CD4-positive, alpha-beta memory T cell (primary cell): ENCODE measurements around the gene FOXJ3. TPM values are rescaled to one million over a fixed set of nuclear protein-coding genes. Genes with fewer than 3 reads are reported as not detected.
A peak's percentile ranks its signal among the peaks of the same experiment; 100 is the strongest.

ENCODE experiments used
- CTCF ChIA-PET: fragments of 350-600 bp; sonication (Branson Sonifier 250); formaldehyde crosslinking; loops from one replicate; lab custom pipeline; 2021; ENCODE audit warnings: inconsistent platforms; ENCODE audit not compliant: partially characterized antibody; lab: Charles Lee
- POLR2A ChIA-PET: fragments of 350-600 bp; sonication (Branson Sonifier 250); formaldehyde crosslinking; loops from one replicate; lab custom pipeline; 2021; ENCODE audit not compliant: partially characterized antibody; lab: Charles Lee
- DNase-seq, 5 donors: peaks; one replicate each; pipeline versions ENCODE4 v3.0.0 to v3.0.0-alpha.2; 2020 to 2022; ENCODE audit warnings: mixed read lengths in 1 of 5
- H3K27ac ChIP-seq: one replicate; pipeline ENCODE4 v1.7.0; 2013; ENCODE audit warnings: low read depth, low read length
- H3K27me3 ChIP-seq: 2 replicates; pipeline ENCODE4 v1.7.0; 2013; ENCODE audit warnings: mild to moderate bottlenecking, low read length, moderate library complexity; ENCODE audit not compliant: insufficient read depth
- H3K36me3 ChIP-seq: 2 replicates; pipeline ENCODE4 v1.7.0; 2013; ENCODE audit warnings: mild to moderate bottlenecking, low read length, moderate library complexity; ENCODE audit not compliant: insufficient read depth
- H3K4me1 ChIP-seq: 2 replicates; pipeline ENCODE4 v1.7.0; 2013; ENCODE audit warnings: mild to moderate bottlenecking, low read length, moderate library complexity; ENCODE audit not compliant: insufficient read depth
- H3K4me3 ChIP-seq, 2 donors: one replicate each; pipeline ENCODE4 v1.7.0; 2013; ENCODE audit warnings: low read length in 2 of 2, mild to moderate bottlenecking in 1 of 2
- H3K9me3 ChIP-seq, 2 donors: one replicate each; pipeline ENCODE4 v1.7.0; 2013; ENCODE audit warnings: low read length in 2 of 2, control low read depth in 1 of 2; ENCODE audit not compliant: control insufficient read depth in 1 of 2
- H3K27ac Mint-ChIP-seq, 7 donors: one replicate each; pipeline ENCODE4 v1.8.0; 2020 to 2021; ENCODE audit warnings: mixed read lengths in 7 of 7, mild to moderate bottlenecking in 6 of 7, inconsistent platforms in 3 of 7, moderate library complexity in 3 of 7
- H3K27me3 Mint-ChIP-seq, 2 donors: one replicate each; pipeline ENCODE4 v1.8.0; 2020 to 2021; ENCODE audit warnings: mixed read lengths in 2 of 2
- H3K36me3 Mint-ChIP-seq, 2 donors: one replicate each; pipeline ENCODE4 v1.8.0; 2020 to 2021; ENCODE audit warnings: mixed read lengths in 2 of 2, inconsistent platforms in 1 of 2, mild to moderate bottlenecking in 1 of 2
- H3K4me1 Mint-ChIP-seq, 4 donors: one replicate each; pipeline ENCODE4 v1.8.0; 2020 to 2021; ENCODE audit warnings: mixed read lengths in 4 of 4, mild to moderate bottlenecking in 1 of 4
- H3K4me3 Mint-ChIP-seq, 8 donors: one replicate each; pipeline ENCODE4 v1.8.0; 2020 to 2021; ENCODE audit warnings: mixed read lengths in 8 of 8, mild to moderate bottlenecking in 7 of 8, moderate library complexity in 6 of 8, inconsistent platforms in 3 of 8
- H3K9me3 Mint-ChIP-seq, 8 donors: one replicate each; pipeline ENCODE4 v1.8.0; 2020 to 2021; ENCODE audit warnings: mixed read lengths in 8 of 8, mild to moderate bottlenecking in 5 of 8, inconsistent platforms in 3 of 8, moderate library complexity in 1 of 8
- intact Hi-C: fragments of 100-400 bp; cut with micrococcal nuclease; formaldehyde crosslinking; loops from one replicate; pipeline ENCODE4 v1.15.1; 2023
- polyA plus RNA-seq, 2 donors: library from polyadenylated mRNA; unstranded; fragments of 300-500 nt; fragmentation: Illumina TruSeq; gene quantifications; one replicate each; pipeline ENCODE4 v1.2.3, GENCODE V29; 2021
- total RNA-seq, 2 experiments: library from RNA; stranded (reverse); gene quantifications; one replicate each; pipeline ENCODE4 v1.2.3, GENCODE V29; 2021

The FOXJ3 gene
- total and polyA plus RNA-seq, 4 experiments from 2014 or later: 23.7 to 102 (median 72.0) TPM

DNA sequence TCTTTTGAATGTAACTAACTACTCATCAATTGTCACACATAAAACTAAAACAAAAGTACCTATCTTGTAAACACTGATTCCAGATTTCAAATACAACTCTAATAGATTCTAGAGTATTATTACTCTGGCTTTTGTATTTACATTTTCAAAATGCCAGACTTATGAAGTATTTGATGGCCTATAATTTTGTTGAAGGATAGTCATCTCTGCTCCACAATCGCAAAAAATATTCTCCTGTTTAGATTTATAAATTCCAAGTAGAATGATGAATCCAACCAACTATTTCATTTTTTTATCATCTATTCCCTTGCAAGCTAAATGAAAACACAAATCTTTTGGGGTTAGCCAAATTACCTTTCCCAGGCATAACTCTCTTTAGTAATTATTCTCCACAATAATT lies 95.5 kb downstream of the FOXJ3 start:
- ChIA-PET POLR2A (no interaction called here), CTCF (no interaction called here)
- DNase-seq: no peak
- H3K27me3 Mint-ChIP-seq: no peaks in the 10 kb centered on the region
- Histone ChIP-seq H3K27ac (no peak overlapping the region), H3K4me3 (no peak overlapping the region), H3K4me1 (no peaks in the 10 kb centered on the region), H3K9me3 (no peaks in the 10 kb centered on the region), H3K36me3 (no peaks in the 10 kb centered on the region), H3K27me3 (no peaks in the 10 kb centered on the region)
- peaks cover 29 to 53% (median 42%) of the 10 kb centered on the region in 4 donors for H3K4me1 Mint-ChIP-seq
- no peak overlapping the region for H3K27ac Mint-ChIP-seq
- intact Hi-C loops: no loop called here
- H3K9me3 Mint-ChIP-seq: peaks cover 0 to 25% (median 6%) of the 10 kb centered on the region in 8 donors
- no peak overlapping the region for H3K4me3 Mint-ChIP-seq
- H3K36me3 Mint-ChIP-seq: peaks cover 45 to 64% of the 10 kb centered on the region in 2 donors

DNA sequence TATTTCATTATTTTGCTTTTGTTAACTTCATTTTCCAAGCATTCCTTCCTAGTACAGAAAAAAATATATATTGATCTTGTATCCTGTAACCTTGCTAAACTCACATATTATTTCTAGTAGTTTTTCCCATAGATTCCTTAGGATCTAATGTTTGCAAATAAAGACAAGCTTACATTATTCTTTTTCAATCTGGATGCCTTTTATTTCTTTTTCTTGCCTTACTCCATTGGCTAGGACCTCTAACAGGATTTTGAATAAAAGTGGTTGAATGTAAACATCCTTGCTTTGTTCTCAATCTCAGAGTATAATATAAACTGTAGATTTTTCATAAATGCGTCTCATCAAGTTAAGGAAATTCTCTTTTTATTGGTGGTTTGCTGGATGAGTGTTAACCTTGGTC lies 96.0 kb downstream of the FOXJ3 start:
- peaks cover 40 to 61% of the 10 kb centered on the region in 2 donors for H3K36me3 Mint-ChIP-seq
- Histone ChIP-seq H3K27me3 (no peaks in the 10 kb centered on the region), H3K9me3 (no peaks in the 10 kb centered on the region), H3K4me1 (no peaks in the 10 kb centered on the region), H3K36me3 (no peaks in the 10 kb centered on the region), H3K4me3 (no peak overlapping the region), H3K27ac (no peak overlapping the region)
- intact Hi-C loops: no loop called here
- H3K4me1 Mint-ChIP-seq: peaks cover 25 to 52% (median 39%) of the 10 kb centered on the region in 4 donors
- H3K27ac Mint-ChIP-seq: no peak overlapping the region
- H3K4me3 Mint-ChIP-seq: no peak overlapping the region
- ChIA-PET CTCF (no interaction called here), POLR2A (no interaction called here)
- no peaks in the 10 kb centered on the region for H3K27me3 Mint-ChIP-seq
- H3K9me3 Mint-ChIP-seq: peaks cover 0 to 23% (median 6%) of the 10 kb centered on the region in 8 donors
- no peak for DNase-seq

DNA sequence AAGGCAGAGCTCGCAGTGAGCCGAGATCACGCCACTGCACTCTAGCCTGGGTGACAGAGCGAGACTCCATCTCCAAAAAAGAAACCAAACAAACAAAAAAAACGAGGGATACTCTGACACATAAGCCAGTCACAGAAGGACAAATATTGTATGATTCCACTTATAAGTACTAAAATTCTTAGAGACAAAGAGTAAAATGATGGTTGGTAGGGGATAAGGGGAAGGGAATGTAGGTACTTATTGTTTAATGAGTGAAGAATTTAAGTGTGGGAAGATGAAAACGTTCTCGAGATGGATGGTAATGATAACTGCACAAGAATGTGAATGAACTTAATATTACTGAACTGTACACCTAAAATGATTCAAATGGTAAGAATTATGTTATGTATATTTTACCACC lies 103.8 kb downstream of the FOXJ3 start:
- DNase-seq: no peak
- Mint-ChIP-seq H3K4me3 (no peak overlapping the region), H3K27me3 (no peaks in the 10 kb centered on the region), H3K9me3 (peaks cover 0 to 6% (median under 1%) of the 10 kb centered on the region in 8 donors), H3K4me1 (peaks cover 13 to 51% (median 23%) of the 10 kb centered on the region in 4 donors), H3K27ac (peak overlapping the region in 1 of 7 donors; percentile 11), H3K36me3 (peaks cover 4 to 10% of the 10 kb centered on the region in 2 donors)
- ChIA-PET CTCF (no interaction called here), POLR2A (no interaction called here)
- no peaks in the 10 kb centered on the region for H3K9me3 ChIP-seq
- intact Hi-C loops: no loop called here
- H3K27ac ChIP-seq: no peak overlapping the region
- H3K36me3 ChIP-seq: no peaks in the 10 kb centered on the region
- no peaks in the 10 kb centered on the region for H3K27me3 ChIP-seq
- H3K4me3 ChIP-seq: no peak overlapping the region
- H3K4me1 ChIP-seq: peaks cover 6% of the 10 kb centered on the region

DNA sequence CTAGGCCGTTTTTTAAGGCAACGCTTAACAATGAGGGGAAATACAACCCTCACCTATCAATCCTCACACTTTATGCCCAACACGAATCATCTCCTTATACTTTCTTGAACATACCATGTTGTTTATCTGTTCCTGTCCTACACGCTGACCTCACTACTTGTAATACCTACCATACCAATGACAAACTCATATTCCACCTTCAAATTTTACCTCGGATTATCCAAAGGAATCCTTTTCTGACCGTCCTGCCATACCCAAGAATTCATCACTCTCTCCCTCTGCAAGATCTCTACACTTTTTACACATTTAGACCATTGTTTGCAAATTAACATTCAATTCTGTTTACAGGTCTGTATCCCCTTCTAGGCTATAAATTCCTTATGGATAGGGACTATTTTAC lies 106.1 kb downstream of the FOXJ3 start:
- Histone ChIP-seq H3K27ac (no peak overlapping the region), H3K4me3 (no peak overlapping the region), H3K9me3 (no peaks in the 10 kb centered on the region), H3K36me3 (no peaks in the 10 kb centered on the region), H3K4me1 (peaks cover 6% of the 10 kb centered on the region), H3K27me3 (no peaks in the 10 kb centered on the region)
- peaks cover 0 to 3% (median 0%) of the 10 kb centered on the region in 8 donors for H3K9me3 Mint-ChIP-seq
- H3K27ac Mint-ChIP-seq: peak overlapping the region in 4 of 7 donors; percentile 1 to 28 (median 8)
- H3K36me3 Mint-ChIP-seq: peaks cover 5 to 16% of the 10 kb centered on the region in 2 donors
- no peak for DNase-seq
- no peak overlapping the region for H3K4me3 Mint-ChIP-seq
- peaks cover 15 to 39% (median 18%) of the 10 kb centered on the region in 4 donors for H3K4me1 Mint-ChIP-seq
- no peaks in the 10 kb centered on the region for H3K27me3 Mint-ChIP-seq
- CTCF ChIA-PET: no interaction called here
- intact Hi-C loops: no loop called here
- POLR2A ChIA-PET: interaction anchor here (1.1 kb wide), 1 partner anchor 35 kb away, joined by 3 read pairs; no protein-coding TSS in a partner anchor

DNA sequence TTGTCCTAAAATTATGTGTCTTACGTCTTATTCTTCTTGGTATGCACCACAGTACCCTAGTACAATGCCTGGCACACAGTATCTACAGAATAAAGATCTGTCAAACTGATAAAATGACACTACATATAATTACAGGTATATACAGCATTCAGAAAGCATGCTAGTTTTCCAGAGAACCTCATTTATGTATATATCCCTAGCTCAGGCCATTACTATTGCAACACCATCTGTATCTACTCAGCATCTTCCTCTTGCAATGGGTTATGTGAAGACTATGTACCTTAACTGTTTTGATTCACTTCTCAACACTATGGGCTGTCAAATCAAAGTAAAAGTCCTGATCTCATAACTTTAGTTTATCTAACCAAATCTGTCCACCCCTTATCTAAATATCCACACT lies 112.0 kb downstream of the FOXJ3 start:
- Histone ChIP-seq H3K27ac (no peak overlapping the region), H3K27me3 (no peaks in the 10 kb centered on the region), H3K4me3 (no peak overlapping the region), H3K9me3 (no peaks in the 10 kb centered on the region), H3K36me3 (no peaks in the 10 kb centered on the region), H3K4me1 (no peaks in the 10 kb centered on the region)
- Mint-ChIP-seq H3K36me3 (peaks cover 27 to 48% of the 10 kb centered on the region in 2 donors), H3K4me1 (peaks cover 26 to 65% (median 39%) of the 10 kb centered on the region in 4 donors), H3K9me3 (peaks cover 0 to under 1% (median 0%) of the 10 kb centered on the region in 8 donors), H3K27ac (peak overlapping the region in 1 of 7 donors; percentile 46), H3K4me3 (no peak overlapping the region), H3K27me3 (no peaks in the 10 kb centered on the region)
- ChIA-PET POLR2A (interaction anchor here (1.1 kb wide), 1 partner anchor 111 kb away, joined by 3 read pairs; no protein-coding TSS in a partner anchor), CTCF (no interaction called here)
- intact Hi-C loops: no loop called here
- no peak for DNase-seq

DNA sequence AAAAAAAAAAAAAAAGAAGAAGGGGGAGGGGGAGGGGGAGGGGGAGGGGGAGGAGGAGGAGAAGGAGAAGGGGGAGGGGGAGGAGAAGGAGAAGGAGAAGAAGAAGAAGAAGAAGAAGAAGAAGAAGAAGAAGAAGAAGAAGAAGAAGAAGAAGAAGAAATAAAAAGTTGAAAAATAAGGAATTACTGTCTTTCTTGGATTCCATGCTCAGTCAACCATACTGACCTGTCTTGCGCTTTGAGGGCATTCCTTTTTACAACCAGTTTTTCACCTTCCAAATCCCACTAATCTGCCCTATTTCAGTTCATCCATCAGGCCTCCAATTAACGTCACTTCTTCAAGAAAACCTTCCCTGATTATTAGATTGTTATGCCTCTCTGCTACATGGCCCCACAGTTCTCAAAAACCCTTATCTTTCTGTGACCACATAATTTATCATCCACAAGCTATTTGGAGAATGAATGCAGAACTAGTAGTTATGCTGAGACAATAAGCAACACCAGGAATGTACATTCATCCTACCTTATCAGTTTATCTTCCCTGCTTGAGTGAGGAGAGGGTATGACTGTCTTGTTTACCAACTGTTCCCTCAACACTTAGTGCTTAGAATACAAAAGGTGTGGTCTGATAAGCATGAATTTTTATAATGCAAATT lies 113.0 kb downstream of the FOXJ3 start:
- H3K27me3 ChIP-seq: no peaks in the 10 kb centered on the region
- no peak overlapping the region for H3K4me3 Mint-ChIP-seq
- POLR2A ChIA-PET: no interaction called here
- H3K4me3 ChIP-seq: no peak overlapping the region
- DNase-seq: no peak
- no peaks in the 10 kb centered on the region for H3K36me3 ChIP-seq
- H3K4me1 ChIP-seq: no peaks in the 10 kb centered on the region
- CTCF ChIA-PET: no interaction called here
- no peaks in the 10 kb centered on the region for H3K9me3 ChIP-seq
- intact Hi-C loops: no loop called here
- H3K4me1 Mint-ChIP-seq: peaks cover 24 to 63% (median 43%) of the 10 kb centered on the region in 4 donors
- peak overlapping the region in 2 of 7 donors; percentile 8 to 33 for H3K27ac Mint-ChIP-seq
- H3K27ac ChIP-seq: no peak overlapping the region
- H3K9me3 Mint-ChIP-seq: peaks cover 0 to 4% (median 0%) of the 10 kb centered on the region in 8 donors
- no peaks in the 10 kb centered on the region for H3K27me3 Mint-ChIP-seq
- H3K36me3 Mint-ChIP-seq: peaks cover 34 to 54% of the 10 kb centered on the region in 2 donors

DNA sequence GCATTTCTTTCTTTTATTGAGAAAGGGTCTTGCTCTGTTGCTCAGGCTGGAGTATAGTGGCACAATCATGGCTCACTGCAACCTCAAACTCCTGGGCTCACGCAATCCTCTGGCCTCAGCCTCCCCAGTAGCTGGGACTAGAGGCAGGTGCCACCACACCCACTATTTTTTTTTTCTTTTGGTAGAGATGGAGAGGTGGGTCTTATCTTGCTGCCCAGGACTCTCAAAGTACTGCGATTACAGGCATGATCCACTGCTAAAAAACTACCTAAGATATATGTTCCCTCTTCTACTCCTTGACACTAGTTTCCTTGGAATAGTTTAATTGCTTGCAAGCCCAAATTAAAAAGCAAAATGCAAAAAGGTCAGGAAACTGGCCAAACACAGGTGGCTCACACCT lies 113.6 kb downstream of the FOXJ3 start:
- Mint-ChIP-seq H3K27ac (no peak overlapping the region), H3K27me3 (no peaks in the 10 kb centered on the region), H3K4me1 (peaks cover 25 to 58% (median 43%) of the 10 kb centered on the region in 4 donors), H3K36me3 (peaks cover 33 to 55% of the 10 kb centered on the region in 2 donors), H3K9me3 (peaks cover 0 to 4% (median 0%) of the 10 kb centered on the region in 8 donors), H3K4me3 (no peak overlapping the region)
- ChIA-PET POLR2A (no interaction called here), CTCF (no interaction called here)
- no peak for DNase-seq
- intact Hi-C loops: no loop called here
- Histone ChIP-seq H3K36me3 (no peaks in the 10 kb centered on the region), H3K4me1 (no peaks in the 10 kb centered on the region), H3K9me3 (no peaks in the 10 kb centered on the region), H3K27me3 (no peaks in the 10 kb centered on the region), H3K27ac (no peak overlapping the region), H3K4me3 (no peak overlapping the region)
